C1 segment of cervical spinal cord (tissue), 14 donors: ENCODE data around the gene DYNC2LI1.
"Not testable (repeated sequence)": the region's sequence is repeated elsewhere in the genome, so short reads cannot be mapped to it uniquely, and the experiment has no call there.

Source experiments
- DNase-seq, 14 donors: peaks; one replicate each; lab custom pipeline; 2025; lab: John Stamatoyannopoulos, UW

The DYNC2LI1 gene

GRCh38 chr2:43773876-43774613 lies at the start of gene DYNC2LI1:
Gene DYNC2LI1, plus strand, starts transcription at chr2:43774039. Its CDS starts 100 bp downstream, at chr2:43774139.
- peak in 13 of 14 donors; percentile 12 to 90 (median 77) for DNase-seq

- DNase-seq = no peak
Observed at GRCh38 chr2:43724728-43725526, 48.9 kb upstream of the DYNC2LI1 start.

GRCh38 chr2:43725711-43726246 lies 48.1 kb upstream of the DYNC2LI1 start:
- DNase-seq = no peak

- DNase-seq = not testable (repeated sequence)
Observed at GRCh38 chr2:43726961-43727633, 46.7 kb upstream of the DYNC2LI1 start.

GRCh38 chr2:43727634-43728014 lies 46.2 kb upstream of the DYNC2LI1 start:
- no peak for DNase-seq

- no peak for DNase-seq
Observed at GRCh38 chr2:43729491-43730174, 44.2 kb upstream of the DYNC2LI1 start.

- no peak for DNase-seq
Observed at GRCh38 chr2:43731211-43731610, 42.6 kb upstream of the DYNC2LI1 start.

GRCh38 chr2:43736637-43737036 lies 37.2 kb upstream of the DYNC2LI1 start:
- DNase-seq = no peak

- DNase-seq = no peak
Observed at GRCh38 chr2:43737097-43737854, 36.6 kb upstream of the DYNC2LI1 start.

GRCh38 chr2:43737855-43738254 lies 36.0 kb upstream of the DYNC2LI1 start:
- DNase-seq = no peak

- DNase-seq = no peak
Observed at GRCh38 chr2:43738257-43738656, 35.6 kb upstream of the DYNC2LI1 start.

- no peak for DNase-seq
Observed at GRCh38 chr2:43743706-43744105, 30.1 kb upstream of the DYNC2LI1 start.

- DNase-seq = no peak
Observed at GRCh38 chr2:43745457-43745856, 28.4 kb upstream of the DYNC2LI1 start.

GRCh38 chr2:43748333-43748732 lies 25.5 kb upstream of the DYNC2LI1 start:
- DNase-seq = no peak

GRCh38 chr2:43749583-43749982 lies 24.3 kb upstream of the DYNC2LI1 start:
- DNase-seq = peak in 1 of 14 donors; percentile 4

- no peak for DNase-seq
Observed at GRCh38 chr2:43751476-43751990, 22.3 kb upstream of the DYNC2LI1 start.

- no peak for DNase-seq
Observed at GRCh38 chr2:43752302-43752701, 21.5 kb upstream of the DYNC2LI1 start.

- DNase-seq = peak in 4 of 14 donors; percentile 4 to 44 (median 10)
Observed at GRCh38 chr2:43754180-43754579, 19.7 kb upstream of the DYNC2LI1 start.

- DNase-seq = peak in 1 of 14 donors; percentile 20
Observed at GRCh38 chr2:43758739-43759138, 15.1 kb upstream of the DYNC2LI1 start.

- DNase-seq = no peak
Observed at GRCh38 chr2:43759195-43759594, 14.6 kb upstream of the DYNC2LI1 start.
